WERI-Rb-1 (cell line): ENCODE measurements around the gene HARS1.
"Not testable (repeated sequence)": the region's sequence is repeated elsewhere in the genome, so short reads cannot be mapped to it uniquely, and the experiment has no call there.

Experiments used
- DNase-seq: peaks from one replicate; pipeline ENCODE4 v3.0.0-alpha.2; 2020
- H3K27ac ChIP-seq: fragments of 250-450 bp; sonication (Bioruptor Pico); 2 replicates; pipeline ENCODE4 v1.5.1; 2020; ENCODE audit warnings: mild to moderate bottlenecking, moderate library complexity
- H3K27me3 ChIP-seq: fragments of 250-450 bp; sonication (Bioruptor Pico); 2 replicates; pipeline ENCODE4 v1.5.1; 2021; ENCODE audit warnings: mild to moderate bottlenecking, low read depth, moderate library complexity; ENCODE audit not compliant: insufficient read depth, severe bottlenecking
- H3K36me3 ChIP-seq: fragments of 250-450 bp; sonication (Bioruptor Pico); 2 replicates; pipeline ENCODE4 v1.5.1; 2020; ENCODE audit warnings: mild to moderate bottlenecking, moderate library complexity
- H3K4me3 ChIP-seq: 2 replicates; pipeline ENCODE4 v1.5.1; 2011; ENCODE audit warnings: low read depth, mild to moderate bottlenecking, control low read depth, low read length
- H3K9me3 ChIP-seq: fragments of 250-450 bp; sonication (Bioruptor Pico); 2 replicates; pipeline ENCODE4 v1.5.1; 2021; ENCODE audit warnings: mild to moderate bottlenecking, moderate library complexity; ENCODE audit not compliant: severe bottlenecking
- CTCF ChIP-seq: IDR thresholded peaks from 2 replicates; pipeline ENCODE4 v1.5.1; 2011; ENCODE audit warnings: low read depth, mild to moderate bottlenecking, control low read depth, inconsistent platforms, low read length

The HARS1 gene

GRCh38 chr5:140718266-140718592 lies 27.1 kb upstream of the HARS1 start:
- no peak overlapping the region for H3K27ac ChIP-seq
- H3K9me3 ChIP-seq: no peaks in the 10 kb centered on the region
- no peaks in the 10 kb centered on the region for H3K27me3 ChIP-seq
- no peaks in the 10 kb centered on the region for H3K36me3 ChIP-seq
- no peak for DNase-seq
- H3K4me3 ChIP-seq: no peak overlapping the region
- no peak for TF ChIP-seq CTCF

- not testable (repeated sequence) for H3K4me3 ChIP-seq, DNase-seq, H3K27ac ChIP-seq, H3K9me3 ChIP-seq, H3K36me3 ChIP-seq, H3K27me3 ChIP-seq
Observed at GRCh38 chr5:140716238-140716637, 25.1 kb upstream of the HARS1 start.

GRCh38 chr5:140713562-140714094 lies 22.5 kb upstream of the HARS1 start:
- Histone ChIP-seq H3K27me3 (no peaks in the 10 kb centered on the region), H3K9me3 (no peaks in the 10 kb centered on the region), H3K27ac (no peak overlapping the region), H3K36me3 (no peaks in the 10 kb centered on the region), H3K4me3 (no peak overlapping the region)
- no peak for TF ChIP-seq CTCF
- no peak for DNase-seq

GRCh38 chr5:140711794-140712193 lies 20.6 kb upstream of the HARS1 start:
- DNase-seq: no peak
- Histone ChIP-seq H3K27ac (no peak overlapping the region), H3K4me3 (no peak overlapping the region)

GRCh38 chr5:140710899-140711552 lies 19.9 kb upstream of the HARS1 start:
- Histone ChIP-seq H3K9me3 (no peaks in the 10 kb centered on the region), H3K27ac (no peak overlapping the region), H3K27me3 (no peaks in the 10 kb centered on the region), H3K4me3 (no peak overlapping the region), H3K36me3 (peaks cover 11% of the 10 kb centered on the region)
- DNase-seq: no peak
- TF ChIP-seq CTCF: no peak

More at GRCh38 chr5:140711794-140712193, 20.6 kb upstream of the HARS1 start:
- TF ChIP-seq CTCF: no peak
- Histone ChIP-seq H3K36me3 (peaks cover 5% of the 10 kb centered on the region), H3K9me3 (no peaks in the 10 kb centered on the region), H3K27me3 (no peaks in the 10 kb centered on the region)

- not testable (repeated sequence) for DNase-seq, H3K27ac ChIP-seq, H3K27me3 ChIP-seq, H3K9me3 ChIP-seq, H3K4me3 ChIP-seq
- H3K36me3 ChIP-seq: peaks cover 30% of the 10 kb centered on the region
Observed at GRCh38 chr5:140708787-140709186, 17.6 kb upstream of the HARS1 start.

GRCh38 chr5:140707812-140708211 lies 16.6 kb upstream of the HARS1 start:
- no peak for TF ChIP-seq CTCF
- H3K36me3 ChIP-seq: peaks cover 40% of the 10 kb centered on the region
- H3K27me3 ChIP-seq: no peaks in the 10 kb centered on the region
- no peak overlapping the region for H3K4me3 ChIP-seq
- no peak for DNase-seq
- no peaks in the 10 kb centered on the region for H3K9me3 ChIP-seq
- H3K27ac ChIP-seq: no peak overlapping the region
